Peyer's patch (tissue), 4 donors: ENCODE results near the gene UBXN11.

Experiments used
- CTCF ChIP-seq, 6 experiments: fragments of 450-650 bp in 4 of 6; fragments of 200-600 bp in 2 of 6; sonication (generic) in 1 of 6; IDR thresholded peaks; one replicate each; pipeline ENCODE4 v1.5.1; 2017 to 2019; ENCODE audit warnings: antibody characterized with exemption in 6 of 6, mild to moderate bottlenecking in 3 of 6, moderate library complexity in 1 of 6
- POLR2A ChIP-seq, 2 donors: fragments of 450-650 bp; IDR thresholded peaks; one replicate each; pipeline ENCODE4 v1.5.1; 2017; ENCODE audit warnings: antibody characterized with exemption in 2 of 2, mild to moderate bottlenecking in 2 of 2, moderate library complexity in 2 of 2

- TF ChIP-seq CTCF (IDR thresholded peaks at IDR 0.05) (no peak), POLR2A (IDR thresholded peaks at IDR 0.05) (peak in 1 of 2 donors; percentile 31)
Observed at GRCh38 chr1:26350701-26351589, 44.5 kb upstream of the UBXN11 start.
